ENCODE measurements around the gene XRCC6. TPM values are rescaled to one million over a fixed set of nuclear protein-coding genes. Genes with fewer than 3 reads are reported as not detected.

Gene XRCC6
- total RNA-seq, 1 experiment from 2014 or later, result 474 TPM

DNA sequence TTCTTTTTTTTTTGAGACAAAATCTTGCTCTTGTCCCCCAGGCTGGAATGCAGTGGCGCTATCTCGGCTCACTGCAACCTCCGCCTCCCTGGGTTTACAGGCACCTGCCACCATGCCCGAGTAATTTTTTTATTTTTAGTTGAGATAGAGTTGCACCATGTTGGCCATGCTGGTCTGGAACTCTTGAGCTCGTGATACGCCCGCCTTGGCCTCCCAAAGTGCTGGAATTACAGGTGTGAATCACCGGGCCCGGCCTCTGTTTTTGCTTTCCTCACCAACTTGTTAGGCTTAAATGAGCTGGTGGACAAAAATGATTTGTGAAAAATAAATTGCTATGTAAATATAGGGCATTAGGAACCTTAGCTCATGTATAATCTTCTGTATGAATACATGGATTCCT, 81.7 kb downstream of the XRCC6 start (continued):
- TF ChIP-seq, protein P1, sequence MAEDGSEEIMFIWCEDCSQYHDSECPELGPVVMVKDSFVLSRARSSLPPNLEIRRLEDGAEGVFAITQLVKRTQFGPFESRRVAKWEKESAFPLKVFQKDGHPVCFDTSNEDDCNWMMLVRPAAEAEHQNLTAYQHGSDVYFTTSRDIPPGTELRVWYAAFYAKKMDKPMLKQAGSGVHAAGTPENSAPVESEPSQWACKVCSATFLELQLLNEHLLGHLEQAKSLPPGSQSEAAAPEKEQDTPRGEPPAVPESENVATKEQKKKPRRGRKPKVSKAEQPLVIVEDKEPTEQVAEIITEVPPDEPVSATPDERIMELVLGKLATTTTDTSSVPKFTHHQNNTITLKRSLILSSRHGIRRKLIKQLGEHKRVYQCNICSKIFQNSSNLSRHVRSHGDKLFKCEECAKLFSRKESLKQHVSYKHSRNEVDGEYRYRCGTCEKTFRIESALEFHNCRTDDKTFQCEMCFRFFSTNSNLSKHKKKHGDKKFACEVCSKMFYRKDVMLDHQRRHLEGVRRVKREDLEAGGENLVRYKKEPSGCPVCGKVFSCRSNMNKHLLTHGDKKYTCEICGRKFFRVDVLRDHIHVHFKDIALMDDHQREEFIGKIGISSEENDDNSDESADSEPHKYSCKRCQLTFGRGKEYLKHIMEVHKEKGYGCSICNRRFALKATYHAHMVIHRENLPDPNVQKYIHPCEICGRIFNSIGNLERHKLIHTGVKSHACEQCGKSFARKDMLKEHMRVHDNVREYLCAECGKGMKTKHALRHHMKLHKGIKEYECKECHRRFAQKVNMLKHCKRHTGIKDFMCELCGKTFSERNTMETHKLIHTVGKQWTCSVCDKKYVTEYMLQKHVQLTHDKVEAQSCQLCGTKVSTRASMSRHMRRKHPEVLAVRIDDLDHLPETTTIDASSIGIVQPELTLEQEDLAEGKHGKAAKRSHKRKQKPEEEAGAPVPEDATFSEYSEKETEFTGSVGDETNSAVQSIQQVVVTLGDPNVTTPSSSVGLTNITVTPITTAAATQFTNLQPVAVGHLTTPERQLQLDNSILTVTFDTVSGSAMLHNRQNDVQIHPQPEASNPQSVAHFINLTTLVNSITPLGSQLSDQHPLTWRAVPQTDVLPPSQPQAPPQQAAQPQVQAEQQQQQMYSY (CRISPR knock-in tag; IDR thresholded peaks at IDR 0.05), result no peak

DNA sequence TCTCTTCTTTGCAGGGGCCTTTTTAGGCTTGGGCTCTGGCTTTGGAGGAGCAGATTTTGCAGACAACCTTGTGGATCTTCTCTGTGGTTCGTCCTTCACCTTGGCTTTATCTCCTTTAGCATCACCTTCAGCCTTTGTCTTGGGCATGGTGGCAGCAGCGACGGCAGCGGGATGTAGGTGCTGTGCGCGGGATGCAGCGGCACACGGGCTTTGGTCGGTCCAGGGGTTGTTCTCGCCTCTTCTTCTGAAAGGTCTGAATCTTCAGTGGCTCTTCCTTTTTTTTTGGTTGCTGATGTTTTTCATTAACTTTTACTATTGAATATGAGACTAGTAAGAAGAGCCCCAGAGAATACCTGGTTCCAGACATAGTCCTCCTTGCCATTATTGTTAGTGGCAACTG, 88.2 kb downstream of the XRCC6 start:
- H3K4me3 Mint-ChIP-seq, result no peak overlapping the region
- ChIA-PET CTCF (no interaction called here), POLR2A (no interaction called here)
- H3K9me3 Mint-ChIP-seq, result no peaks in the 10 kb centered on the region
- no peak overlapping the region for H3K27ac Mint-ChIP-seq
- TF ChIP-seq NFYB (CRISPR knock-in tag; conservative IDR thresholded peaks at IDR 0.05; ENCODE audit: low read depth) (no peak), OVOL2 (CRISPR knock-in tag; IDR thresholded peaks at IDR 0.05; ENCODE audit: borderline replicate concordance) (no peak), TEAD1 (CRISPR knock-in tag; IDR thresholded peaks at IDR 0.05) (no peak), ELF4 (CRISPR knock-in tag; IDR thresholded peaks at IDR 0.05; ENCODE audit: low read depth) (no peak), MLX (CRISPR knock-in tag; IDR thresholded peaks at IDR 0.05) (no peak), ATF6 (CRISPR knock-in tag; IDR thresholded peaks at IDR 0.05) (no peak)
- TF ChIP-seq, protein P2, sequence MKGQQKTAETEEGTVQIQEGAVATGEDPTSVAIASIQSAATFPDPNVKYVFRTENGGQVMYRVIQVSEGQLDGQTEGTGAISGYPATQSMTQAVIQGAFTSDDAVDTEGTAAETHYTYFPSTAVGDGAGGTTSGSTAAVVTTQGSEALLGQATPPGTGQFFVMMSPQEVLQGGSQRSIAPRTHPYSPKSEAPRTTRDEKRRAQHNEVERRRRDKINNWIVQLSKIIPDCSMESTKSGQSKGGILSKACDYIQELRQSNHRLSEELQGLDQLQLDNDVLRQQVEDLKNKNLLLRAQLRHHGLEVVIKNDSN (CRISPR knock-in tag; IDR thresholded peaks at IDR 0.05), result no peak
- DNase-seq (ENCODE audit: low spot score) (no peak), ATAC-seq (no peak)
- no peaks in the 10 kb centered on the region for H3K4me1 Mint-ChIP-seq
- no peaks in the 10 kb centered on the region for H3K36me3 Mint-ChIP-seq
- H3K27me3 Mint-ChIP-seq (ENCODE audit: low read depth), result peaks cover 42% of the 10 kb centered on the region

GRCh38 chr22:41713004-41713403, 91.9 kb downstream of the XRCC6 start:
- no peak overlapping the region for H3K4me3 Mint-ChIP-seq
- no peak for DNase-seq (ENCODE audit: low spot score)

More at GRCh38 chr22:41713004-41713403, 91.9 kb downstream of the XRCC6 start:
- no peaks in the 10 kb centered on the region for H3K9me3 Mint-ChIP-seq
- TF ChIP-seq NFATC4 (CRISPR knock-in tag; IDR thresholded peaks at IDR 0.05) (no peak), ATF1 (CRISPR knock-in tag; IDR thresholded peaks at IDR 0.05) (no peak), HMGA2 (CRISPR knock-in tag; IDR thresholded peaks at IDR 0.05) (no peak), ETV6 (CRISPR knock-in tag; IDR thresholded peaks at IDR 0.05) (no peak), ZNF425 (CRISPR knock-in tag; conservative IDR thresholded peaks at IDR 0.05) (no peak), ZNF263 (CRISPR knock-in tag; IDR thresholded peaks at IDR 0.05; ENCODE audit: low read depth) (no peak)
- TF ChIP-seq, protein P3, sequence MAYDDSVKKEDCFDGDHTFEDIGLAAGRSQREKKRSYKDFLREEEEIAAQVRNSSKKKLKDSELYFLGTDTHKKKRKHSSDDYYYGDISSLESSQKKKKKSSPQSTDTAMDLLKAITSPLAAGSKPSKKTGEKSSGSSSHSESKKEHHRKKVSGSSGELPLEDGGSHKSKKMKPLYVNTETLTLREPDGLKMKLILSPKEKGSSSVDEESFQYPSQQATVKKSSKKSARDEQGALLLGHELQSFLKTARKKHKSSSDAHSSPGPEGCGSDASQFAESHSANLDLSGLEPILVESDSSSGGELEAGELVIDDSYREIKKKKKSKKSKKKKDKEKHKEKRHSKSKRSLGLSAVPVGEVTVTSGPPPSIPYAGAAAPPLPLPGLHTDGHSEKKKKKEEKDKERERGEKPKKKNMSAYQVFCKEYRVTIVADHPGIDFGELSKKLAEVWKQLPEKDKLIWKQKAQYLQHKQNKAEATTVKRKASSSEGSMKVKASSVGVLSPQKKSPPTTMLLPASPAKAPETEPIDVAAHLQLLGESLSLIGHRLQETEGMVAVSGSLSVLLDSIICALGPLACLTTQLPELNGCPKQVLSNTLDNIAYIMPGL (CRISPR knock-in tag; IDR thresholded peaks at IDR 0.05), result no peak
- H3K4me1 Mint-ChIP-seq, result no peaks in the 10 kb centered on the region
- no peak for ATAC-seq
- H3K27me3 Mint-ChIP-seq (ENCODE audit: low read depth), result peaks cover 31% of the 10 kb centered on the region
- H3K27ac Mint-ChIP-seq, result no peak overlapping the region
- ChIA-PET CTCF (interaction anchor here (0.6 to 3.1 kb wide), 4 partner anchors 16 to 337 kb away, joined by 3 to 23 read pairs (median 9); no protein-coding TSS in a partner anchor), POLR2A (no interaction called here)
- H3K36me3 Mint-ChIP-seq, result no peaks in the 10 kb centered on the region
